ENCODE results near the gene RAMP2.
"Not testable (repeated sequence)": the region's sequence is repeated elsewhere in the genome, so short reads cannot be mapped to it uniquely, and the experiment has no call there.

Gene RAMP2

GRCh38 chr17:42754782-42755181 lies 6.2 kb upstream of the RAMP2 start:
- H3K4me3 ChIP-seq = no peak overlapping the region
- H3K27ac ChIP-seq = peak overlapping the region in 1 of 2 donors; percentile 45
- TF ChIP-seq, protein P1, sequence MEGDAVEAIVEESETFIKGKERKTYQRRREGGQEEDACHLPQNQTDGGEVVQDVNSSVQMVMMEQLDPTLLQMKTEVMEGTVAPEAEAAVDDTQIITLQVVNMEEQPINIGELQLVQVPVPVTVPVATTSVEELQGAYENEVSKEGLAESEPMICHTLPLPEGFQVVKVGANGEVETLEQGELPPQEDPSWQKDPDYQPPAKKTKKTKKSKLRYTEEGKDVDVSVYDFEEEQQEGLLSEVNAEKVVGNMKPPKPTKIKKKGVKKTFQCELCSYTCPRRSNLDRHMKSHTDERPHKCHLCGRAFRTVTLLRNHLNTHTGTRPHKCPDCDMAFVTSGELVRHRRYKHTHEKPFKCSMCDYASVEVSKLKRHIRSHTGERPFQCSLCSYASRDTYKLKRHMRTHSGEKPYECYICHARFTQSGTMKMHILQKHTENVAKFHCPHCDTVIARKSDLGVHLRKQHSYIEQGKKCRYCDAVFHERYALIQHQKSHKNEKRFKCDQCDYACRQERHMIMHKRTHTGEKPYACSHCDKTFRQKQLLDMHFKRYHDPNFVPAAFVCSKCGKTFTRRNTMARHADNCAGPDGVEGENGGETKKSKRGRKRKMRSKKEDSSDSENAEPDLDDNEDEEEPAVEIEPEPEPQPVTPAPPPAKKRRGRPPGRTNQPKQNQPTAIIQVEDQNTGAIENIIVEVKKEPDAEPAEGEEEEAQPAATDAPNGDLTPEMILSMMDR (IDR thresholded peaks at IDR 0.05) = no peak
- no peak for DNase-seq (ENCODE audit: low spot score)

GRCh38 chr17:42759982-42760651 lies 910 bp upstream of the RAMP2 start:
- TF ChIP-seq, protein P1 (IDR thresholded peaks at IDR 0.05) = no peak
- no peak for DNase-seq (ENCODE audit: low spot score)
- Histone ChIP-seq H3K27ac (peak overlapping the region in 1 of 2 donors; percentile 77), H3K4me3 (peak overlapping the region; percentile 70)

- DNase-seq (ENCODE audit: low spot score) = no peak
- Histone ChIP-seq H3K27ac (peak overlapping the region; percentile 13 to 77), H3K4me3 (peak overlapping the region; percentile 70)
These were observed 611 bp downstream of the RAMP2 start for GRCh38 chr17:42761638-42762037.

DNA sequence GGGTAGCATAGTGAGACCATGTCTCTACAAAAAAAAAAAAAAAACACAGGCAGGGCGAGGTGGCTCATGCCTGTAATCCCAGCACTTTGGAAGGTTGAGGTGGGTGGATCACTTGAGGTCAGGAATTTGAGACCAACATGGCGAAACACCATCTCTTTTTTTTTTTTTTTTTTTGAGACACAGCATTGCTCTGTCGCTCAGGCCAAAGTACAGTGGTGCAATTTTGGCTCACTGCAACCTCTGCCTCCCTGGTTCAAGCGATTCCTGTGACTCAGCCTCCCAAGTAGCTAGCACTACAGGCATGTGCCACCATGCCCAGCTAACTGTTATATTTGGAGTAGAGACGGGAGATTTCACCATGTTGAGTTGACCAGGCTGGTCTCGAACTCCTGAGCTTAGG lies 5.1 kb downstream of the RAMP2 start:
- H3K27ac ChIP-seq = no peak overlapping the region
- DNase-seq (ENCODE audit: low spot score) = no peak
- H3K4me3 ChIP-seq = no peak overlapping the region
- TF ChIP-seq, protein P1 (IDR thresholded peaks at IDR 0.05) = no peak

More at GRCh38 chr17:42761638-42762037, 611 bp downstream of the RAMP2 start:
- TF ChIP-seq, protein P1 (IDR thresholded peaks at IDR 0.05) = no peak

GRCh38 chr17:42767512-42767911 lies 6.5 kb downstream of the RAMP2 start:
- H3K4me3 ChIP-seq = no peak overlapping the region
- DNase-seq (ENCODE audit: low spot score) = no peak
- no peak overlapping the region for H3K27ac ChIP-seq
- TF ChIP-seq, protein P1 (IDR thresholded peaks at IDR 0.05) = no peak

- DNase-seq (ENCODE audit: low spot score); H3K27ac ChIP-seq; H3K4me3 ChIP-seq: not testable (repeated sequence)
These were observed 7.0 kb downstream of the RAMP2 start for GRCh38 chr17:42768006-42768405.

DNA sequence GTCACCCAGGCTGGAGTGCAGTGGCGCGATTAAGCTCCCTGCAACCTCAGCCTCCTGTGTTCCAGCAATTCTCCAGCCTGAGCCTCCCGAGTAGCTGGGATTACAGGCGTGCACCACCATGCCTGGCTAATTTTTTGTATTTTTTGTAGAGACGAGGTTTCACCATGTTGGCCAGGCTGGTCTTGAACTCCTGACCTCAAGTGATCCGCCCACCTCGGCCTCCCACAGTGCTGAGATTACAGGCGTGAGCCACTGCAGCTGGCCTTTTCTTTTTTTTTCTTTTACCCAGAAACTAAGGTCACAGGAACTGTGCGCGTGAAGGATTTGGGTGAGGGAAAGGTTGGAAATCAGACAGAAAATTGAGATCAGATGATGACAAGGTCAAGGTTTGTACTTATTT lies 8.9 kb downstream of the RAMP2 start:
- DNase-seq (ENCODE audit: low spot score); H3K27ac ChIP-seq; H3K4me3 ChIP-seq: not testable (repeated sequence)

GRCh38 chr17:42772945-42773289 lies 11.9 kb downstream of the RAMP2 start:
- TF ChIP-seq, protein P1 (IDR thresholded peaks at IDR 0.05) = no peak
- Histone ChIP-seq H3K27ac (peak overlapping the region; percentile 72 to 84), H3K4me3 (peak overlapping the region; percentile 87)
- no peak for DNase-seq (ENCODE audit: low spot score)
